GM23338 (cell line): ENCODE measurements around the gene ZNF780B.

Source experiments
- EZH2 ChIP-seq: fragments of 200-600 bp; sonication (generic); IDR thresholded peaks from one replicate; pipeline ENCODE4 v1.8.0; 2017; ENCODE audit warnings: antibody characterized with exemption, mild to moderate bottlenecking, low read depth; ENCODE audit not compliant: unreplicated experiment
- EZH2phosphoT487 ChIP-seq: fragments of 200-600 bp; sonication (generic); IDR thresholded peaks from one replicate; pipeline ENCODE4 v1.8.1; 2018; ENCODE audit warnings: antibody characterized with exemption; ENCODE audit not compliant: unreplicated experiment
- JUNB ChIP-seq: IDR thresholded peaks from one replicate; pipeline ENCODE4 v1.6.1; 2016; ENCODE audit warnings: antibody characterized with exemption; ENCODE audit not compliant: unreplicated experiment
- POLR2AphosphoS5 ChIP-seq: IDR thresholded peaks from 2 replicates; pipeline ENCODE4 v1.6.1; 2016; ENCODE audit warnings: antibody characterized with exemption, low read depth
- REST ChIP-seq: IDR thresholded peaks from one replicate; pipeline ENCODE4 v1.6.1; 2018; ENCODE audit warnings: antibody characterized with exemption; ENCODE audit not compliant: unreplicated experiment
- TF ChIP-seq, protein P1 (sequence below), 2 experiments: fragments of 200-600 bp in 1 of 2; sonication (generic) in 1 of 2; conservative IDR thresholded peaks; 2 replicates each; pipeline versions ENCODE4 v1.5.1 to v1.6.1; 2016 to 2017; ENCODE audit warnings: antibody characterized with exemption in 2 of 2, low read depth in 2 of 2, mild to moderate bottlenecking in 2 of 2, moderate library complexity in 1 of 2

- TF ChIP-seq, protein P1, sequence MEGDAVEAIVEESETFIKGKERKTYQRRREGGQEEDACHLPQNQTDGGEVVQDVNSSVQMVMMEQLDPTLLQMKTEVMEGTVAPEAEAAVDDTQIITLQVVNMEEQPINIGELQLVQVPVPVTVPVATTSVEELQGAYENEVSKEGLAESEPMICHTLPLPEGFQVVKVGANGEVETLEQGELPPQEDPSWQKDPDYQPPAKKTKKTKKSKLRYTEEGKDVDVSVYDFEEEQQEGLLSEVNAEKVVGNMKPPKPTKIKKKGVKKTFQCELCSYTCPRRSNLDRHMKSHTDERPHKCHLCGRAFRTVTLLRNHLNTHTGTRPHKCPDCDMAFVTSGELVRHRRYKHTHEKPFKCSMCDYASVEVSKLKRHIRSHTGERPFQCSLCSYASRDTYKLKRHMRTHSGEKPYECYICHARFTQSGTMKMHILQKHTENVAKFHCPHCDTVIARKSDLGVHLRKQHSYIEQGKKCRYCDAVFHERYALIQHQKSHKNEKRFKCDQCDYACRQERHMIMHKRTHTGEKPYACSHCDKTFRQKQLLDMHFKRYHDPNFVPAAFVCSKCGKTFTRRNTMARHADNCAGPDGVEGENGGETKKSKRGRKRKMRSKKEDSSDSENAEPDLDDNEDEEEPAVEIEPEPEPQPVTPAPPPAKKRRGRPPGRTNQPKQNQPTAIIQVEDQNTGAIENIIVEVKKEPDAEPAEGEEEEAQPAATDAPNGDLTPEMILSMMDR (conservative IDR thresholded peaks at IDR 0.05; ENCODE audit: low read depth in 2 of 2): no peak
- TF ChIP-seq EZH2phosphoT487 (no peak), EZH2 (no peak), POLR2AphosphoS5 (no peak), REST (no peak), JUNB (no peak)
Measured at GRCh38 chr19:40078377-40078776, 22.3 kb upstream of the ZNF780B start.
